HEK293 (cell line): ENCODE measurements around the gene KIF5A.

Experiments
- CTCF ChIA-PET: fragments of 350-600 bp; formaldehyde crosslinking; extraction: SDS; loops from one replicate; lab custom pipeline; 2021; ENCODE audit warnings: antibody characterized with exemption; lab: Yijun Ruan, JAX
- POLR2A ChIA-PET: fragments of 300-600 bp; formaldehyde crosslinking; extraction: SDS; loops from one replicate; lab custom pipeline; 2020; ENCODE audit warnings: antibody characterized with exemption, inconsistent platforms; lab: Yijun Ruan, JAX
- H3K27ac ChIP-seq: fragments of 200-500 bp; sonication (Bioruptor generic); 2 replicates; pipeline ENCODE4 v1.5.1; 2014; ENCODE audit warnings: low read depth, low read length, control low read depth, inconsistent platforms; ENCODE audit errors: extremely low read depth
- H3K36me3 ChIP-seq, 2 experiments: fragments of 200-500 bp in 1 of 2; sonication (Bioruptor generic) in 1 of 2; 1 replicate in 1 of 2; 2 replicates in 1 of 2; pipeline ENCODE4 v1.5.1; 2014 to 2017; ENCODE audit warnings: inconsistent platforms in 2 of 2, low read length in 2 of 2; ENCODE audit not compliant: control insufficient read depth in 2 of 2, insufficient read depth in 1 of 2
- H3K4me1 ChIP-seq: fragments of 200-500 bp; sonication (Bioruptor generic); 2 replicates; pipeline ENCODE4 v1.5.1; 2014; ENCODE audit warnings: mild to moderate bottlenecking, low read length, inconsistent platforms; ENCODE audit not compliant: control insufficient read depth, insufficient read depth
- H3K4me3 ChIP-seq: 2 replicates; pipeline ENCODE4 v1.5.1; 2011; ENCODE audit warnings: low read depth, mild to moderate bottlenecking, control low read depth, low read length, moderate library complexity
- H3K9me3 ChIP-seq: fragments of 200-500 bp; sonication (Bioruptor generic); 2 replicates; pipeline ENCODE4 v1.5.1; 2014; ENCODE audit warnings: low read depth, low read length, inconsistent platforms; ENCODE audit not compliant: control insufficient read depth, insufficient read depth
- EGR2 ChIP-seq: fragments of 450-650 bp; formaldehyde crosslinking; IDR thresholded peaks from 2 replicates; pipeline ENCODE4 v1.5.1; 2016; ENCODE audit warnings: low read depth, missing biosample characterization, missing genetic modification characterization
- KLF9 ChIP-seq: fragments of 450-650 bp; formaldehyde crosslinking; IDR thresholded peaks from 2 replicates; pipeline ENCODE4 v1.5.1; 2016; ENCODE audit warnings: missing biosample characterization, missing genetic modification characterization, low read depth
- PRDM1 ChIP-seq: fragments of 450-650 bp; formaldehyde crosslinking; IDR thresholded peaks from 2 replicates; pipeline ENCODE4; 2016; ENCODE audit warnings: missing biosample characterization, missing genetic modification characterization
- ZNF449 ChIP-seq: fragments of 450-650 bp; formaldehyde crosslinking; IDR thresholded peaks from 2 replicates; pipeline ENCODE4 v1.5.1; 2017; ENCODE audit warnings: missing biosample characterization, mild to moderate bottlenecking, missing genetic modification characterization, moderate library complexity
- ZNF626 ChIP-seq: fragments of 450-650 bp; sonication (Bioruptor Pico); formaldehyde crosslinking; IDR thresholded peaks from 2 replicates; pipeline ENCODE4 v1.5.1; 2018; ENCODE audit warnings: missing biosample characterization, missing genetic modification characterization, inconsistent platforms
- ZSCAN30 ChIP-seq: fragments of 450-650 bp; IDR thresholded peaks from 2 replicates; pipeline ENCODE4 v1.5.1; 2018; ENCODE audit warnings: missing biosample characterization, mild to moderate bottlenecking, missing genetic modification characterization, moderate library complexity
- TF ChIP-seq, protein P1 (sequence below): sonication (generic); formaldehyde crosslinking; IDR thresholded peaks from 2 replicates; pipeline ENCODE4 v1.8.1; 2022; ENCODE audit warnings: mild to moderate bottlenecking, moderate library complexity, missing genetic modification reagents
- TF ChIP-seq, protein P2 (sequence below): fragments of 450-650 bp; formaldehyde crosslinking; IDR thresholded peaks from 2 replicates; pipeline ENCODE4 v1.5.1; 2016; ENCODE audit warnings: missing biosample characterization, missing genetic modification characterization, borderline replicate concordance
- TF ChIP-seq, protein P3 (sequence below): fragments of 450-650 bp; formaldehyde crosslinking; IDR thresholded peaks from 2 replicates; pipeline ENCODE4 v1.5.0; 2017; ENCODE audit warnings: missing biosample characterization, missing genetic modification characterization, borderline replicate concordance
- TF ChIP-seq, protein P4 (sequence below): fragments of 450-650 bp; formaldehyde crosslinking; IDR thresholded peaks from 2 replicates; pipeline ENCODE4 v1.5.1; 2016; ENCODE audit warnings: missing biosample characterization, missing genetic modification characterization, low read depth

The KIF5A gene

DNA sequence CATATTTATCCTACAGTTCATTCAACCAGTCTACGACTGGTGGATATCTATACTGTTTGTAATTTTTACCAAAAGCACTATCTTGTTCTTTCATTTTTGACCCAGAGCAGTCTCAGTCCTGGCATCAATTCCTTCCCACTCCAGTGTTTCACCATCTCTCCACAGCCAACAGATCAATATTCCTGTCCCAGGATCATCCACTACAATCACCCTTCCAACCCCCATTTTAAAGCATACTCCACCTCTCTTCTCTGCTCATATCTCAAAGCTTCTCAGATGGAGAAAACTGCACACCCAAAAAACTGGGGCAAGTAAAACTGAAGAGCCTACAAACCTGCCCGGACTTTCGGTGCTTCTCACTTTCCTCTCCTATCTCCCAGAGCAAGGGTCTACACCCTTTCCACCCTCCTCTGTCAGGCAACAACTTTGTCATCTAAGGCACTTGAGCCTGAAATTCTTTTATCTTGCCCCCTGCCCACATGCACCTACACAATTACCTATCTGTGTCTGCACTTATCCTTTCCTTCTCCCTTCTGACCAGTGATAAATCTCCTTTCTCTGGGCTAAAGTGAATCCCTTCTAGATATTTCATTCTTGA lies 37.1 kb downstream of the KIF5A start:
- CTCF ChIA-PET, result interaction anchor here (0.8 to 4.2 kb wide), 2 partner anchors 12 to 46 kb away, joined by 4 to 37 read pairs; partner anchors contain the start of gene B4GALNT1
- Histone ChIP-seq H3K27ac (no peak overlapping the region), H3K4me1 (peaks cover 5% of the 10 kb centered on the region), H3K36me3 (peaks cover 0 to 13% of the 10 kb centered on the region in 2 experiments; a peak in 1 of 3 replicates), H3K9me3 (no peaks in the 10 kb centered on the region), H3K4me3 (no peak overlapping the region)
- POLR2A ChIA-PET, result no interaction called here
- TF ChIP-seq, protein P1, sequence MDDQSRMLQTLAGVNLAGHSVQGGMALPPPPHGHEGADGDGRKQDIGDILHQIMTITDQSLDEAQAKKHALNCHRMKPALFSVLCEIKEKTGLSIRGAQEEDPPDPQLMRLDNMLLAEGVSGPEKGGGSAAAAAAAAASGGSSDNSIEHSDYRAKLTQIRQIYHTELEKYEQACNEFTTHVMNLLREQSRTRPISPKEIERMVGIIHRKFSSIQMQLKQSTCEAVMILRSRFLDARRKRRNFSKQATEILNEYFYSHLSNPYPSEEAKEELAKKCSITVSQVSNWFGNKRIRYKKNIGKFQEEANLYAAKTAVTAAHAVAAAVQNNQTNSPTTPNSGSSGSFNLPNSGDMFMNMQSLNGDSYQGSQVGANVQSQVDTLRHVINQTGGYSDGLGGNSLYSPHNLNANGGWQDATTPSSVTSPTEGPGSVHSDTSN (CRISPR knock-in tag), result no peak
- TF ChIP-seq, protein P2, sequence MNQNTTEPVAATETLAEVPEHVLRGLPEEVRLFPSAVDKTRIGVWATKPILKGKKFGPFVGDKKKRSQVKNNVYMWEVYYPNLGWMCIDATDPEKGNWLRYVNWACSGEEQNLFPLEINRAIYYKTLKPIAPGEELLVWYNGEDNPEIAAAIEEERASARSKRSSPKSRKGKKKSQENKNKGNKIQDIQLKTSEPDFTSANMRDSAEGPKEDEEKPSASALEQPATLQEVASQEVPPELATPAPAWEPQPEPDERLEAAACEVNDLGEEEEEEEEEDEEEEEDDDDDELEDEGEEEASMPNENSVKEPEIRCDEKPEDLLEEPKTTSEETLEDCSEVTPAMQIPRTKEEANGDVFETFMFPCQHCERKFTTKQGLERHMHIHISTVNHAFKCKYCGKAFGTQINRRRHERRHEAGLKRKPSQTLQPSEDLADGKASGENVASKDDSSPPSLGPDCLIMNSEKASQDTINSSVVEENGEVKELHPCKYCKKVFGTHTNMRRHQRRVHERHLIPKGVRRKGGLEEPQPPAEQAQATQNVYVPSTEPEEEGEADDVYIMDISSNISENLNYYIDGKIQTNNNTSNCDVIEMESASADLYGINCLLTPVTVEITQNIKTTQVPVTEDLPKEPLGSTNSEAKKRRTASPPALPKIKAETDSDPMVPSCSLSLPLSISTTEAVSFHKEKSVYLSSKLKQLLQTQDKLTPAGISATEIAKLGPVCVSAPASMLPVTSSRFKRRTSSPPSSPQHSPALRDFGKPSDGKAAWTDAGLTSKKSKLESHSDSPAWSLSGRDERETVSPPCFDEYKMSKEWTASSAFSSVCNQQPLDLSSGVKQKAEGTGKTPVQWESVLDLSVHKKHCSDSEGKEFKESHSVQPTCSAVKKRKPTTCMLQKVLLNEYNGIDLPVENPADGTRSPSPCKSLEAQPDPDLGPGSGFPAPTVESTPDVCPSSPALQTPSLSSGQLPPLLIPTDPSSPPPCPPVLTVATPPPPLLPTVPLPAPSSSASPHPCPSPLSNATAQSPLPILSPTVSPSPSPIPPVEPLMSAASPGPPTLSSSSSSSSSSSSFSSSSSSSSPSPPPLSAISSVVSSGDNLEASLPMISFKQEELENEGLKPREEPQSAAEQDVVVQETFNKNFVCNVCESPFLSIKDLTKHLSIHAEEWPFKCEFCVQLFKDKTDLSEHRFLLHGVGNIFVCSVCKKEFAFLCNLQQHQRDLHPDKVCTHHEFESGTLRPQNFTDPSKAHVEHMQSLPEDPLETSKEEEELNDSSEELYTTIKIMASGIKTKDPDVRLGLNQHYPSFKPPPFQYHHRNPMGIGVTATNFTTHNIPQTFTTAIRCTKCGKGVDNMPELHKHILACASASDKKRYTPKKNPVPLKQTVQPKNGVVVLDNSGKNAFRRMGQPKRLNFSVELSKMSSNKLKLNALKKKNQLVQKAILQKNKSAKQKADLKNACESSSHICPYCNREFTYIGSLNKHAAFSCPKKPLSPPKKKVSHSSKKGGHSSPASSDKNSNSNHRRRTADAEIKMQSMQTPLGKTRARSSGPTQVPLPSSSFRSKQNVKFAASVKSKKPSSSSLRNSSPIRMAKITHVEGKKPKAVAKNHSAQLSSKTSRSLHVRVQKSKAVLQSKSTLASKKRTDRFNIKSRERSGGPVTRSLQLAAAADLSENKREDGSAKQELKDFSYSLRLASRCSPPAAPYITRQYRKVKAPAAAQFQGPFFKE (tag by site-specific recombination), result no peak
- peak; percentile 41; the same call in 1 of the 2 replicates for TF ChIP-seq EGR2
- TF ChIP-seq, protein P3, sequence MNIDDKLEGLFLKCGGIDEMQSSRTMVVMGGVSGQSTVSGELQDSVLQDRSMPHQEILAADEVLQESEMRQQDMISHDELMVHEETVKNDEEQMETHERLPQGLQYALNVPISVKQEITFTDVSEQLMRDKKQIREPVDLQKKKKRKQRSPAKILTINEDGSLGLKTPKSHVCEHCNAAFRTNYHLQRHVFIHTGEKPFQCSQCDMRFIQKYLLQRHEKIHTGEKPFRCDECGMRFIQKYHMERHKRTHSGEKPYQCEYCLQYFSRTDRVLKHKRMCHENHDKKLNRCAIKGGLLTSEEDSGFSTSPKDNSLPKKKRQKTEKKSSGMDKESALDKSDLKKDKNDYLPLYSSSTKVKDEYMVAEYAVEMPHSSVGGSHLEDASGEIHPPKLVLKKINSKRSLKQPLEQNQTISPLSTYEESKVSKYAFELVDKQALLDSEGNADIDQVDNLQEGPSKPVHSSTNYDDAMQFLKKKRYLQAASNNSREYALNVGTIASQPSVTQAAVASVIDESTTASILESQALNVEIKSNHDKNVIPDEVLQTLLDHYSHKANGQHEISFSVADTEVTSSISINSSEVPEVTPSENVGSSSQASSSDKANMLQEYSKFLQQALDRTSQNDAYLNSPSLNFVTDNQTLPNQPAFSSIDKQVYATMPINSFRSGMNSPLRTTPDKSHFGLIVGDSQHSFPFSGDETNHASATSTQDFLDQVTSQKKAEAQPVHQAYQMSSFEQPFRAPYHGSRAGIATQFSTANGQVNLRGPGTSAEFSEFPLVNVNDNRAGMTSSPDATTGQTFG (tag by site-specific recombination), result no peak
- TF ChIP-seq PRDM1 (tag by site-specific recombination), result peak; percentile 73
- TF ChIP-seq ZNF626, result no peak
- no peak for TF ChIP-seq KLF9 (tag by site-specific recombination)
- TF ChIP-seq, protein P4, sequence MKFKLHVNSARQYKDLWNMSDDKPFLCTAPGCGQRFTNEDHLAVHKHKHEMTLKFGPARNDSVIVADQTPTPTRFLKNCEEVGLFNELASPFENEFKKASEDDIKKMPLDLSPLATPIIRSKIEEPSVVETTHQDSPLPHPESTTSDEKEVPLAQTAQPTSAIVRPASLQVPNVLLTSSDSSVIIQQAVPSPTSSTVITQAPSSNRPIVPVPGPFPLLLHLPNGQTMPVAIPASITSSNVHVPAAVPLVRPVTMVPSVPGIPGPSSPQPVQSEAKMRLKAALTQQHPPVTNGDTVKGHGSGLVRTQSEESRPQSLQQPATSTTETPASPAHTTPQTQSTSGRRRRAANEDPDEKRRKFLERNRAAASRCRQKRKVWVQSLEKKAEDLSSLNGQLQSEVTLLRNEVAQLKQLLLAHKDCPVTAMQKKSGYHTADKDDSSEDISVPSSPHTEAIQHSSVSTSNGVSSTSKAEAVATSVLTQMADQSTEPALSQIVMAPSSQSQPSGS (tag by site-specific recombination), result no peak
- no peak for TF ChIP-seq ZNF449 (tag by site-specific recombination)
- no peak for TF ChIP-seq ZSCAN30 (tag by site-specific recombination)
